ACHN (cell line): ENCODE data around the gene IL13.

ENCODE experiments used
- DNase-seq: peaks from one replicate; pipeline ENCODE4 v3.0.0-alpha.2; 2015
- in situ Hi-C: cut with HindIII; loops from 2 replicates; pipeline ENCODE4 v1.10.0; 2017; ENCODE audit warnings: low sequenced_read_pairs, low pct_ligation_motif_present, low pct_unique_long_range_greater_than_20kb

The IL13 gene

GRCh38 chr5:132667761-132668705 lies 10.1 kb downstream of the IL13 start:
- DNase-seq = no peak
- in situ Hi-C loops = no loop called here

- in situ Hi-C loops = no loop called here
- no peak for DNase-seq
Observed at GRCh38 chr5:132668706-132669454, 10.9 kb downstream of the IL13 start.

- no peak for DNase-seq
- in situ Hi-C loops = no loop called here
Observed at GRCh38 chr5:132669455-132669820, 11.5 kb downstream of the IL13 start.

GRCh38 chr5:132669966-132670882 lies 12.3 kb downstream of the IL13 start:
- in situ Hi-C loops = no loop called here
- no peak for DNase-seq

GRCh38 chr5:132671000-132671399 lies 13.0 kb downstream of the IL13 start:
- in situ Hi-C loops = no loop called here
- no peak for DNase-seq

- in situ Hi-C loops = no loop called here
Observed at GRCh38 chr5:132673488-132673887, 15.5 kb downstream of the IL13 start.

GRCh38 chr5:132673939-132674630 lies 16.1 kb downstream of the IL13 start, which contains the start of gene IL4:
TSS of gene IL4 (plus strand) at chr5:132673989. CDS start at chr5:132674051, 62 bp downstream.
- DNase-seq = no peak
- in situ Hi-C loops = no loop called here

More at GRCh38 chr5:132673488-132673887, 15.5 kb downstream of the IL13 start:
- DNase-seq = no peak

GRCh38 chr5:132674671-132675506 lies 16.9 kb downstream of the IL13 start:
- peak; percentile 58 for DNase-seq
- in situ Hi-C loops = no loop called here

- in situ Hi-C loops = no loop called here
- no peak for DNase-seq
Observed at GRCh38 chr5:132675936-132676689, 18.1 kb downstream of the IL13 start.

GRCh38 chr5:132677191-132677590 lies 19.2 kb downstream of the IL13 start:
- in situ Hi-C loops = no loop called here
- DNase-seq = peak; percentile 93

- DNase-seq = no peak
- in situ Hi-C loops = no loop called here
Observed at GRCh38 chr5:132677682-132678400, 19.9 kb downstream of the IL13 start.

- in situ Hi-C loops = no loop called here
- no peak for DNase-seq
Observed at GRCh38 chr5:132678735-132679134, 20.8 kb downstream of the IL13 start.

GRCh38 chr5:132679166-132679565 lies 21.2 kb downstream of the IL13 start:
- no peak for DNase-seq
- in situ Hi-C loops = no loop called here

GRCh38 chr5:132679717-132680380 lies 21.9 kb downstream of the IL13 start:
- no peak for DNase-seq
- in situ Hi-C loops = no loop called here

GRCh38 chr5:132680780-132681475 lies 23.0 kb downstream of the IL13 start:
- DNase-seq = no peak
- in situ Hi-C loops = no loop called here
